GM10248 (cell line): Measurements from ENCODE around the gene MBD3L3.

Experiments used
- CTCF ChIA-PET: fragments of 300-600 bp; sonication (Branson Sonifier 250); formaldehyde crosslinking; extraction: SDS; loops from one replicate; lab custom pipeline; 2021; ENCODE audit warnings: antibody characterized with exemption; lab: Yijun Ruan, JAX
- POLR2A ChIA-PET: fragments of 350-650 bp; sonication (Branson Sonifier 250); formaldehyde crosslinking; extraction: SDS; loops from one replicate; lab custom pipeline; 2020; ENCODE audit warnings: antibody characterized with exemption; lab: Yijun Ruan, JAX
- DNase-seq: peaks from one replicate; pipeline ENCODE4 v3.0.0; 2012; ENCODE audit errors: extremely low spot score
- CTCF ChIP-seq: IDR thresholded peaks from 2 replicates; pipeline ENCODE4 v1.5.1; 2012; ENCODE audit warnings: mild to moderate bottlenecking, low read depth; ENCODE audit errors: extremely low read depth, missing control alignments, control extremely low read depth

MBD3L3 gene

GRCh38 chr19:7098096-7098495 is 39.6 kb upstream of the MBD3L3 start:
- TF ChIP-seq CTCF, result no peak
- CTCF ChIA-PET, result interaction anchor here (1.4 kb wide), 1 partner anchor 256 kb away, joined by 5 read pairs; no protein-coding TSS in a partner anchor
- POLR2A ChIA-PET, result no interaction called here
- no peak for DNase-seq

GRCh38 chr19:7088999-7089398 is 30.5 kb upstream of the MBD3L3 start:
- no peak for DNase-seq
- POLR2A ChIA-PET, result no interaction called here
- CTCF ChIA-PET, result no interaction called here
- no peak for TF ChIP-seq CTCF

- ChIA-PET CTCF (interaction anchor here (2.2 kb wide), 1 partner anchor 11 kb away, joined by 7 read pairs; no protein-coding TSS in a partner anchor), POLR2A (no interaction called here)
- TF ChIP-seq CTCF, result no peak
- no peak for DNase-seq
Observed at GRCh38 chr19:7083076-7083956, 24.8 kb upstream of the MBD3L3 start.

- no peak for TF ChIP-seq CTCF
- ChIA-PET POLR2A (no interaction called here), CTCF (no interaction called here)
- DNase-seq, result no peak
Observed at GRCh38 chr19:7078008-7078407, 19.5 kb upstream of the MBD3L3 start.

GRCh38 chr19:7076151-7076550 is 17.7 kb upstream of the MBD3L3 start:
- POLR2A ChIA-PET, result no interaction called here
- TF ChIP-seq CTCF, result no peak
- no peak for DNase-seq
- CTCF ChIA-PET, result interaction anchor here (0.8 kb wide), 1 partner anchor 9 kb away, joined by 3 read pairs; no protein-coding TSS in a partner anchor

GRCh38 chr19:7074705-7075282 is 16.3 kb upstream of the MBD3L3 start:
- POLR2A ChIA-PET, result no interaction called here
- TF ChIP-seq CTCF, result no peak
- DNase-seq, result no peak
- CTCF ChIA-PET, result no interaction called here
